ENCODE measurements around the gene PPP2R5A. TPM values are rescaled to one million over a fixed set of nuclear protein-coding genes. Genes with fewer than 3 reads are reported as not detected.
"Not testable (repeated sequence)": the region's sequence is repeated elsewhere in the genome, so short reads cannot be mapped to it uniquely, and the experiment has no call there.

Gene PPP2R5A
- total RNA-seq, 2 experiments from 2014 or later: 35.2 to 36.5 TPM

GRCh38 chr1:212285685-212286555 is 710 bp downstream of the PPP2R5A start:
- H3K4me3 Mint-ChIP-seq: peak overlapping the region; percentile 96
- TF ChIP-seq, protein P1, sequence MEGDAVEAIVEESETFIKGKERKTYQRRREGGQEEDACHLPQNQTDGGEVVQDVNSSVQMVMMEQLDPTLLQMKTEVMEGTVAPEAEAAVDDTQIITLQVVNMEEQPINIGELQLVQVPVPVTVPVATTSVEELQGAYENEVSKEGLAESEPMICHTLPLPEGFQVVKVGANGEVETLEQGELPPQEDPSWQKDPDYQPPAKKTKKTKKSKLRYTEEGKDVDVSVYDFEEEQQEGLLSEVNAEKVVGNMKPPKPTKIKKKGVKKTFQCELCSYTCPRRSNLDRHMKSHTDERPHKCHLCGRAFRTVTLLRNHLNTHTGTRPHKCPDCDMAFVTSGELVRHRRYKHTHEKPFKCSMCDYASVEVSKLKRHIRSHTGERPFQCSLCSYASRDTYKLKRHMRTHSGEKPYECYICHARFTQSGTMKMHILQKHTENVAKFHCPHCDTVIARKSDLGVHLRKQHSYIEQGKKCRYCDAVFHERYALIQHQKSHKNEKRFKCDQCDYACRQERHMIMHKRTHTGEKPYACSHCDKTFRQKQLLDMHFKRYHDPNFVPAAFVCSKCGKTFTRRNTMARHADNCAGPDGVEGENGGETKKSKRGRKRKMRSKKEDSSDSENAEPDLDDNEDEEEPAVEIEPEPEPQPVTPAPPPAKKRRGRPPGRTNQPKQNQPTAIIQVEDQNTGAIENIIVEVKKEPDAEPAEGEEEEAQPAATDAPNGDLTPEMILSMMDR (IDR thresholded peaks at IDR 0.05): no peak
- H3K27me3 Mint-ChIP-seq: no peaks in the 10 kb centered on the region
- H3K9me3 Mint-ChIP-seq: no peaks in the 10 kb centered on the region
- POLR2A ChIA-PET: interaction anchor here (0.7 to 2.0 kb wide), 13 partner anchors 10 to 610 kb away, joined by 3 to 6 read pairs (median 3); partner anchors contain the start of genes DTL, INTS7 and NEK2
- DNase-seq (peak; percentile 81), ATAC-seq (peak; percentile 7)
- CTCF ChIA-PET: interaction anchor here (0.7 to 2.8 kb wide), 10 partner anchors 15 to 250 kb away, joined by 3 to 15 read pairs (median 3); partner anchors contain the start of genes DTL and INTS7
- H3K27ac Mint-ChIP-seq: peak overlapping the region; percentile 97
- intact Hi-C loops (cut with micrococcal nuclease): loop anchor here (5.0 to 10.0 kb wide), 2 partner anchors 224 to 269 kb away; no protein-coding TSS in a partner anchor
- peaks cover 4% of the 10 kb centered on the region for H3K36me3 Mint-ChIP-seq (ENCODE audit: low read depth)
- peaks cover 34% of the 10 kb centered on the region for H3K4me1 Mint-ChIP-seq (ENCODE audit: low read depth)

DNA sequence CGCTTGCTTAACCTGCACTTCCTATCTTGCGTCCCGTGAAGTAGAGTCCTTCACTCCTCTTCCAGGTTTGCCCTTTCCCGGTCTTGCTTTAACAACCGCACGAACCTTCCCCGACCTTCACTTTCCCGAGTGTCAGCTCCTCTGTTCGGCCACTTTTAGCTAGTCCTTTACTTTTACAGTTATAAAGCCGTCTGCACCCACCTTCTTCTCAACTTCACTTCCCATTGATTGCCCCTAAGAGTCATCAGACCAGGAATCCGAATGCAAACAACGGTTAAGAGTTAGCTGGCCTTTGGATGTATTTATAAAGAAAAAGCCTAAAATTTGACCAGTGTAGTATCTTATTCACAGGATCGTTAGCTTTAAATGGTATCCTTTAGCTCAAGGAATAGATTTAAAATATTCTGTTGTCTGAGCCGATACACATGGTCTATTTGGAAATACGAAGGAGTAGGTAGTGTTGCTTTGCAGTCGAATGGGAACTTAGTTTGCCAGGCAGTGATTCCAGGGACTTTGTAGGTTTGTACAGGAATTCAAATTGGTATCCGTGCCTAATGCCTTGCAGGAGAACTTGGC is 1.4 kb downstream of the PPP2R5A start:
- POLR2A ChIA-PET: interaction anchor here (1.0 to 2.0 kb wide), 7 partner anchors 13 to 251 kb away, joined by 3 to 6 read pairs (median 4); partner anchors contain the start of genes DTL and INTS7
- H3K4me3 Mint-ChIP-seq: peak overlapping the region; percentile 96
- TF ChIP-seq, protein P1 (IDR thresholded peaks at IDR 0.05): no peak
- CTCF ChIA-PET: interaction anchor here (0.7 to 2.8 kb wide), 9 partner anchors 15 to 251 kb away, joined by 3 to 15 read pairs (median 4); partner anchors contain the start of genes DTL and INTS7
- no peak for ATAC-seq
- no peaks in the 10 kb centered on the region for H3K27me3 Mint-ChIP-seq
- intact Hi-C loops (cut with micrococcal nuclease): loop anchor here (5.0 to 10.0 kb wide), 2 partner anchors 224 to 268 kb away; no protein-coding TSS in a partner anchor
- DNase-seq: no peak
- H3K36me3 Mint-ChIP-seq (ENCODE audit: low read depth): peaks cover 4% of the 10 kb centered on the region
- peak overlapping the region; percentile 97 for H3K27ac Mint-ChIP-seq
- H3K4me1 Mint-ChIP-seq (ENCODE audit: low read depth): peaks cover 42% of the 10 kb centered on the region
- no peaks in the 10 kb centered on the region for H3K9me3 Mint-ChIP-seq

DNA sequence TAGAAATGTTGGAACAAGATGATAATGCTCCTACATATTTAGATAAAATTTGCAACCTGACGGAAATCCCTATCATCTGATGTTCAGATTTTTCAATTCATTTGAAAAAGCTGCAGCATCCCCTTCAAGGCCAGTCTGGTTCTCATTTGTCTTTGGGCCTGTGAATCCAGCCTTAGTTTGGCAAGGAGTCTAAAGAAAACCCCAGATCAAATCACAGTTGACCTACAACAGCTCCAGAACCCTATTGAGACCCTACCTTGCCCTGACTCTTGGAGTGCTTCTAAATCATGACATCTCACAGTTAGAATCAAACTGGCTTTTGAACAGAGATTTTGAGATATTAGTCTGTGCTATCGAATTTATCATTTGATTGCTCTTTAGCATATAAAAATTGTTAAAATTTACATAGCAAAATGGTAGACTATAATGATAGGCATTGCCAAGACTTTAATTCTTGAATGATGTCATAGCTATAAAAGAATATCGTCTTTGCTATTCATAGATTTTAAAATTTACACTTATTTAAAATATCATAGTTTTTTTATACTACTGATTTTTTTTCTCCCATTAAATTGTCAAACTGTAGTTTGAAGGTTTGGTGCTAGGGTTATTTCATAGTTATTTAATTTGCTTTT is 2.2 kb downstream of the PPP2R5A start:
- DNase-seq: no peak
- H3K9me3 Mint-ChIP-seq: no peaks in the 10 kb centered on the region
- POLR2A ChIA-PET: interaction anchor here (0.6 to 2.0 kb wide), 4 partner anchors 24 to 252 kb away, joined by 3 to 6 read pairs (median 4); partner anchors contain the start of genes DTL and INTS7

GRCh38 chr1:212287995-212288394 is 2.8 kb downstream of the PPP2R5A start:
- ChIA-PET POLR2A (interaction anchor here (1.2 kb wide), 1 partner anchor 253 kb away, joined by 4 read pairs; the partner anchor contains the start of genes DTL and INTS7), CTCF (interaction anchor here (0.9 to 2.8 kb wide), 4 partner anchors 168 to 252 kb away, joined by 3 to 15 read pairs (median 5); partner anchors contain the start of genes DTL and INTS7)
- intact Hi-C loops (cut with micrococcal nuclease): loop anchor here (5.0 to 10.0 kb wide), 2 partner anchors 226 to 267 kb away; no protein-coding TSS in a partner anchor
- H3K4me1 Mint-ChIP-seq (ENCODE audit: low read depth): peaks cover 55% of the 10 kb centered on the region
- ATAC-seq; H3K27me3 Mint-ChIP-seq; H3K9me3 Mint-ChIP-seq; H3K36me3 Mint-ChIP-seq (ENCODE audit: low read depth); H3K27ac Mint-ChIP-seq; DNase-seq: not testable (repeated sequence)
- peak overlapping the region; percentile 96 for H3K4me3 Mint-ChIP-seq

More for the DNA sequence above, 2.2 kb downstream of the PPP2R5A start:
- H3K4me1 Mint-ChIP-seq (ENCODE audit: low read depth): peaks cover 49% of the 10 kb centered on the region
- H3K27ac Mint-ChIP-seq: peak overlapping the region; percentile 97
- peak overlapping the region; percentile 96 for H3K4me3 Mint-ChIP-seq
- peaks cover 4% of the 10 kb centered on the region for H3K36me3 Mint-ChIP-seq (ENCODE audit: low read depth)
- no peak for ATAC-seq
- TF ChIP-seq, protein P1 (IDR thresholded peaks at IDR 0.05): no peak
- no peaks in the 10 kb centered on the region for H3K27me3 Mint-ChIP-seq
- intact Hi-C loops (cut with micrococcal nuclease): loop anchor here (5.0 to 10.0 kb wide), 2 partner anchors 225 to 267 kb away; no protein-coding TSS in a partner anchor
- CTCF ChIA-PET: interaction anchor here (0.9 to 2.8 kb wide), 6 partner anchors 81 to 252 kb away, joined by 3 to 15 read pairs (median 6); partner anchors contain the start of genes DTL and INTS7

Measured in activated CD8-positive, alpha-beta T cell treated with anti-CD3 and anti-CD28 coated beads for 36 hours (primary cell).